Stimulated activated CD4-positive, alpha-beta T cell treated with anti-CD3 and anti-CD28 coated beads, Interleukin-2, amount 100 ng/mL, for 48 hours (primary cell): ENCODE results near the gene RGS7.
"Not testable (repeated sequence)": the region's sequence is repeated elsewhere in the genome, so short reads cannot be mapped to it uniquely, and the experiment has no call there.

Source experiments
- DNase-seq, 2 donors: peaks; one replicate each; pipeline ENCODE4 v3.0.0-alpha.2; 2020

The RGS7 gene

GRCh38 chr1:240763095-240763494 lies 593.9 kb downstream of the RGS7 start:
- DNase-seq = not testable (repeated sequence)

DNA sequence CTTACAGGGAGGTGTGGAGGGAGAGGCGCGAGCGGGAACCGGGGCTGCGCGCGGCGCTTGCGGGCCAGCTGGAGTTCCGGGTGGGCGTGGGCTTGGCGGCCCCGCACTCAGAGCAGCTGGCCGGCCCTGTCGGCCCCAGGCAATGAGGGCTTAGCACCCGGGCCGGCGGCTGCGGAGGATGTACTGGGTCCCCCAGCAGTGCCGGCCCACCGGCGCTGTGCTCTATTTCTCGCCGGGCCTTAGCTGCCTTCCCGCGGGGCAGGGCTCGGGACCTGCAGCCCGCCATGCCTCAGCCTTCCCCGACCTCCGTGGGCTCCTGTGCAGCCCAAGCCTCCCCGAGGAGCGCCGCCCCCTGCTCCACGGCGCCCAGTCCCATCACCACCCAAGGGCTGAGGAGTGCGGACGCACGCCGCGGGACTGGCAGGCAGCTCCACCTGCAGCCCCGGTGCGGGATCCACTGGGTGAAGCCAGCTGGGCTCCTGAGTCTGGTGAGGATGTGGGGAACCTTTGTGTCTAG lies 594.5 kb downstream of the RGS7 start:
- not testable (repeated sequence) for DNase-seq

- not testable (repeated sequence) for DNase-seq
Observed at GRCh38 chr1:240758777-240759176, 598.2 kb downstream of the RGS7 start.

DNA sequence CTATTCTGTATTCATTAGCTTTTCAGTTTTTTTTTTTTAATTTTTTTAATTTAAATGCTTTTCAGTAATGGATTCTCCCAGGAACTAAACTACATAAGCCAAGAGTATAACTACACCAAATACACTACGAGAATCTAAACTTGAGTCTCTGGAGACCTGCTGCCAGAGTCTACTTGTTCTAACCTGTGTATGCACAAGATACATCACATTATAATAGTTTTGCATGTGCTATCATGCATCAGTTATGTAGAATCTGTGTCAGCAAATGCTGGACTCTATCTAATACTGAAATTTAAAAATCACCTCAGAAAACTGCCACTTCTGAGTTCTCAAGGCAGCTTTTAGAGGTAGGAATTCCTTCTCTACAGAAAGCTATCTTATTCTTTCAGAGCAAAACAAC lies 598.7 kb downstream of the RGS7 start:
- DNase-seq = no peak

- DNase-seq = no peak
Observed at GRCh38 chr1:240747907-240748306, 609.1 kb downstream of the RGS7 start.

DNA sequence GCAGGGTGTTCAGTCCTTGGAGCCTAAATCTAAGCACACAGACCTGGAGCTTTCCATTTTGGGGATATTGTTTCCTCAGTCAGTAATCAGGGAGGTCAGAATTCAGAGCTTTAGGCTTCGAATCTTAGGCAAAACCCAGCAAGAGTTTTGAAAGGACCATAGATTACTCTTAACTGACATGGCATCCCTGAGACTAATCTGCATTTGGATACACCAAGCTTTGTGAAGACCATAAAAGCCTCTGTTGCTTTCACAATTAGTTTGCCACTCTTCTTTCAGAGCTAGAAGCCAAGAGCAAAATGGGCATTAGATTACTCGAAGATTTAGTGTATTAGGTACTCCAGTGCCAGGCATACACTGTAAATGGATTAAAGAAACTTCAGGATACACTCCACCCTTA lies 613.3 kb downstream of the RGS7 start:
- no peak for DNase-seq

- DNase-seq = no peak
Observed at GRCh38 chr1:240739754-240740153, 617.3 kb downstream of the RGS7 start.

DNA sequence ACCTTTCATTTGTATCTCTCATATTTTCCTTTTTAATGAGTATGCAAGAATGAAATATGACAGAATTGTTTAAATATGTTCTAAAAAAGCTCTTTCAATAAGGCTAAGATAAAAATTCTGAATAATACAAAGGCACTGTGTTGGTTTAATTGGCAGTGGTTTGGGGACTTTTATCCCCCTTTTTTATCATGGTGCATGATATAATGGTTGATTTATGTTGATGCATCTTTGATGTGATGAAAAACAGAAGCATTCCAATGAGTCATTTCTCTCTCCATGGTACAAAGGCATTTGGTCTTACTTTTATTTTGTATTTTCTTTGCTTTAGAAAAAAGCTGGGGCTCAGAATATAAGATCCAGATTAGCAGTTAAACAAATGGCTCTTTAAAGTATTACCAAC lies 617.9 kb downstream of the RGS7 start:
- DNase-seq = no peak

- DNase-seq = no peak
Observed at GRCh38 chr1:240737766-240738265, 619.2 kb downstream of the RGS7 start.

GRCh38 chr1:240737298-240737697 lies 619.7 kb downstream of the RGS7 start:
- no peak for DNase-seq

DNA sequence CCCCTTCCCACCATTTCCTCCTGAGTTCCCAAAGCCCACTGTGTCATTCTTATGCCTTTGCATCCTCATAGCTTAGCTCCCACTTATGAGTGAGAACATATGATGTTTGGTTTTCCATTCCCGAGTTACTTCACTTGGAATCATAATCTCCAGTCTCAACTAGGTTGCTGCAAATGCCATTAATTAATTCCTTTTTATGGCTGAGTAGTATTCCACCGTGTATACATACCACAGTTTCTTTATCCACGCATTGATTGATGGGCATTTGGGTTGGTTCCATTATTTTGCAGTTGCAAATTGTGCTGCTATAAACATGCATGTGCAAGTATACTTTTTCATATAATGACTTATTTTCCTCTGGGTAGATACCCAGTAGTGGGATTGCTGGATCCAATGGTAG lies 622.3 kb downstream of the RGS7 start:
- not testable (repeated sequence) for DNase-seq

- no peak for DNase-seq
Observed at GRCh38 chr1:240734001-240734400, 623.0 kb downstream of the RGS7 start.

DNA sequence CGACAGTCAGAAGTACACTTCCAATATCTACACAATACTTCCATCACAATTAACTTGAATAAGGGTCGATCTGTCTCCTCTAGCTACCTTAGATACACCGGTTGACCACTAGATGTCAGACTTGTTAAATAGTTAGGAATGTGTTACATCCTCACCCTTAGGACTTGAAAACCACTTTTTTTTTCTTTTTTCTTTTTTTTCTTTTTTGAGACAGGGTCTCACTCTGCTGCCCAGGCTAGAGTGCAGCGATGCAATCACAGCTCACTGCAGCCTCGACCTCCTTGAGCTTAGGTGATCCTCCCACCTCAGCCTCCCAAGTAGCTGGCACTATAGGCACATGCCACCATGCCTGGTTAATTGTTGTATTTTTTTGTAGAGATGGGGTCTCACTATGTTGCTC lies 624.6 kb downstream of the RGS7 start:
- DNase-seq = no peak
